Urothelium cell line (cell line): ENCODE measurements around the gene FGF12.

Source experiments
- DNase-seq: peaks from one replicate; pipeline ENCODE4 v3.0.0; 2011; ENCODE audit warnings: low spot score, mixed read lengths
- FAIRE-seq: peaks from 2 replicates; lab custom pipeline; 2011; peaks lifted over from hg19 to GRCh38; lab: Jason Lieb, UNC

The FGF12 gene

GRCh38 chr3:192687488-192688152 lies 39.7 kb downstream of the FGF12 start:
- DNase-seq (no peak), FAIRE-seq (no peak)

- DNase-seq (no peak), FAIRE-seq (no peak)
These were observed 41.5 kb downstream of the FGF12 start for GRCh38 chr3:192685801-192686200.

- FAIRE-seq (no peak), DNase-seq (no peak)
These were observed 43.2 kb downstream of the FGF12 start for GRCh38 chr3:192684151-192684550.

- DNase-seq (no peak), FAIRE-seq (no peak)
These were observed 51.2 kb downstream of the FGF12 start for GRCh38 chr3:192675958-192676649.

- DNase-seq (no peak), FAIRE-seq (no peak)
These were observed 71.7 kb downstream of the FGF12 start for GRCh38 chr3:192655628-192656027.

- DNase-seq (no peak), FAIRE-seq (no peak)
These were observed 72.3 kb downstream of the FGF12 start for GRCh38 chr3:192655040-192655439.

GRCh38 chr3:192653862-192654261 lies 73.5 kb downstream of the FGF12 start:
- DNase-seq (no peak), FAIRE-seq (no peak)

- DNase-seq, result no peak
- no peak for FAIRE-seq
These were observed 74.6 kb downstream of the FGF12 start for GRCh38 chr3:192652727-192653126.

GRCh38 chr3:192651836-192652512 lies 75.4 kb downstream of the FGF12 start:
- DNase-seq (no peak), FAIRE-seq (no peak)

- no peak for FAIRE-seq
- no peak for DNase-seq
These were observed 81.9 kb downstream of the FGF12 start for GRCh38 chr3:192645437-192645836.

GRCh38 chr3:192642651-192643050 lies 84.7 kb downstream of the FGF12 start:
- FAIRE-seq (no peak), DNase-seq (no peak)

GRCh38 chr3:192641919-192642318 lies 85.4 kb downstream of the FGF12 start:
- FAIRE-seq (no peak), DNase-seq (no peak)

GRCh38 chr3:192639987-192640386 lies 87.4 kb downstream of the FGF12 start:
- DNase-seq (no peak), FAIRE-seq (no peak)

GRCh38 chr3:192637803-192638202 lies 89.5 kb downstream of the FGF12 start:
- DNase-seq (no peak), FAIRE-seq (no peak)

- DNase-seq (no peak), FAIRE-seq (no peak)
These were observed 90.6 kb downstream of the FGF12 start for GRCh38 chr3:192636517-192637444.

GRCh38 chr3:192629429-192629828 lies 97.9 kb downstream of the FGF12 start:
- no peak for DNase-seq
- no peak for FAIRE-seq

- FAIRE-seq, result no peak
These were observed 105.4 kb downstream of the FGF12 start for GRCh38 chr3:192621909-192622308.

GRCh38 chr3:192620275-192620674 lies 107.1 kb downstream of the FGF12 start:
- no peak for FAIRE-seq
- no peak for DNase-seq

More at GRCh38 chr3:192621909-192622308, 105.4 kb downstream of the FGF12 start:
- DNase-seq, result no peak

GRCh38 chr3:192611411-192611810 lies 115.9 kb downstream of the FGF12 start:
- FAIRE-seq (no peak), DNase-seq (no peak)

GRCh38 chr3:192608726-192609600 lies 118.4 kb downstream of the FGF12 start:
- DNase-seq, result no peak
- FAIRE-seq, result no peak
